Erythroblast (primary cell): ENCODE results near the gene WIF1.

Experiments used
- GATA1 ChIP-seq: IDR thresholded peaks from 2 replicates; pipeline ENCODE4 v1.6.1; 2011; ENCODE audit warnings: low read depth, mild to moderate bottlenecking, control low read depth, low read length, moderate library complexity
- POLR2A ChIP-seq: IDR thresholded peaks from 2 replicates; pipeline ENCODE4 v1.6.1; 2011; ENCODE audit warnings: mild to moderate bottlenecking, low read length

- TF ChIP-seq POLR2A = no peak
- TF ChIP-seq GATA1 = no peak
These were observed 1.6 kb upstream of the WIF1 start for GRCh38 chr12:65122703-65123102.
